Measurements from ENCODE around the gene RWDD4.

The RWDD4 gene

DNA sequence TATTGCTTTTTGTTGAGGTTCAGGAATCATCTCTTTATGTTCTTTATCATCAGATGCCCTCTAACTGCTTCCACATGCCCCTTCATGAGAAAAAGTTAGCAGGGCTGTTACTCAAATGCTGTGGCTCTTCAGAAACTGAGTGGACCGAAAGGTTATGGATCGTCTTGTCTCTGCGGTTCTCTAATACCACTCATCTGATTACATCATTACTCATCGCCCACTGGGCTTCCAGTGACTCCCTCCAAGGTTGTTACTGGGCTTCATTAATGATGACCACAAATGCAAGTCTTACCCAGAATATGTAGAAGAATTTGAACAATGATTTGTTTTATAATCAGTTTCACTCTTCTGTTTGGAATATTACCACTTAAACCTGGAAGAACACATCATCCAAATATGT, 67.7 kb downstream of the RWDD4 start:
- TF ChIP-seq, protein P1, sequence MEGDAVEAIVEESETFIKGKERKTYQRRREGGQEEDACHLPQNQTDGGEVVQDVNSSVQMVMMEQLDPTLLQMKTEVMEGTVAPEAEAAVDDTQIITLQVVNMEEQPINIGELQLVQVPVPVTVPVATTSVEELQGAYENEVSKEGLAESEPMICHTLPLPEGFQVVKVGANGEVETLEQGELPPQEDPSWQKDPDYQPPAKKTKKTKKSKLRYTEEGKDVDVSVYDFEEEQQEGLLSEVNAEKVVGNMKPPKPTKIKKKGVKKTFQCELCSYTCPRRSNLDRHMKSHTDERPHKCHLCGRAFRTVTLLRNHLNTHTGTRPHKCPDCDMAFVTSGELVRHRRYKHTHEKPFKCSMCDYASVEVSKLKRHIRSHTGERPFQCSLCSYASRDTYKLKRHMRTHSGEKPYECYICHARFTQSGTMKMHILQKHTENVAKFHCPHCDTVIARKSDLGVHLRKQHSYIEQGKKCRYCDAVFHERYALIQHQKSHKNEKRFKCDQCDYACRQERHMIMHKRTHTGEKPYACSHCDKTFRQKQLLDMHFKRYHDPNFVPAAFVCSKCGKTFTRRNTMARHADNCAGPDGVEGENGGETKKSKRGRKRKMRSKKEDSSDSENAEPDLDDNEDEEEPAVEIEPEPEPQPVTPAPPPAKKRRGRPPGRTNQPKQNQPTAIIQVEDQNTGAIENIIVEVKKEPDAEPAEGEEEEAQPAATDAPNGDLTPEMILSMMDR (IDR thresholded peaks at IDR 0.05; ENCODE audit: control extremely low read depth, extremely low read depth, low read depth, missing control alignments) = no peak
- ChIA-PET POLR2A (no interaction called here), CTCF (no interaction called here)
- no peak for DNase-seq (ENCODE audit: extremely low spot score)
